HUES64 (cell line): ENCODE results near the gene SECISBP2L.

Experiments used
- H3K27ac ChIP-seq: 2 replicates; pipeline ENCODE4 v1.7.0; 2013; ENCODE audit warnings: low read depth, low read length, inconsistent platforms
- H3K27me3 ChIP-seq: 2 replicates; pipeline ENCODE4 v1.6.1; 2013; ENCODE audit warnings: mild to moderate bottlenecking, low read length; ENCODE audit not compliant: insufficient read depth
- H3K36me3 ChIP-seq: 2 replicates; pipeline ENCODE4 v1.6.1; 2013; ENCODE audit warnings: mild to moderate bottlenecking, low read length; ENCODE audit not compliant: insufficient read depth
- H3K4me1 ChIP-seq: 2 replicates; pipeline ENCODE4 v1.6.1; 2013; ENCODE audit warnings: mild to moderate bottlenecking, low read length, moderate library complexity; ENCODE audit not compliant: insufficient read depth
- H3K4me3 ChIP-seq: 2 replicates; pipeline ENCODE4 v1.5.1; 2013; ENCODE audit warnings: mild to moderate bottlenecking, low read length, moderate library complexity
- H3K9ac ChIP-seq: 2 replicates; pipeline ENCODE4 v1.6.1; 2013; ENCODE audit warnings: mild to moderate bottlenecking, low read depth, low read length
- H3K9me3 ChIP-seq: 2 replicates; pipeline ENCODE4 v1.6.1; 2013; ENCODE audit warnings: low read depth, low read length; ENCODE audit not compliant: insufficient read depth
- WGBS: fragments of 150-250, 120-280 bp; methylation state at CpG from one replicate; pipeline ENCODE4 v1.1.7; 2013; ENCODE audit warnings: missing lambda C conversion rate; 5-methylcytosine and 5-hydroxymethylcytosine counted together

Gene SECISBP2L

DNA sequence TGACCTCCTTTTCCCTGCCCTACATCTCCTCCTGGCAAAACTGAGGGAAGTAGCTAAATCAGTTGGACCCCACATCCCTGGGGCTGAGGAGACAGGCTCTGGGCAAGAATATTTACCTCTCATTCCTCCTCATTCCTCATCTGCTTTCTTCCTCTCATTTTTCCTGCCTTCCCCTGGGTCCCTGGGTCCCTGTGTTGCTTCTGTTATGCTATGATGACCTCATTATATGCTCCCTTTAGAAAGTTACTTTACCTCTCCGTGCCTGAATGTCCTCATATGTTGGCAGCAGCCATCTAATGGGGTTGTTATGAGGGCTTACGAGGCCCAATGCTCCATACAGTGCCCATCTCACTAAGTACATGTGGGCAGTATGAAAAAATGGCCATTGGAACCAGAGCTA lies 81.3 kb downstream of the SECISBP2L start:
- no peaks in the 10 kb centered on the region for H3K9me3 ChIP-seq
- no peak overlapping the region for H3K9ac ChIP-seq
- no peak overlapping the region for H3K4me3 ChIP-seq
- H3K36me3 ChIP-seq = no peaks in the 10 kb centered on the region
- H3K4me1 ChIP-seq = peaks cover 4% of the 10 kb centered on the region; the same call in 1 of the 2 replicates
- no peak overlapping the region for H3K27ac ChIP-seq
- 90% methylated on average over 1 of the region's 2 CpGs for WGBS
- peaks cover 29% of the 10 kb centered on the region for H3K27me3 ChIP-seq

DNA sequence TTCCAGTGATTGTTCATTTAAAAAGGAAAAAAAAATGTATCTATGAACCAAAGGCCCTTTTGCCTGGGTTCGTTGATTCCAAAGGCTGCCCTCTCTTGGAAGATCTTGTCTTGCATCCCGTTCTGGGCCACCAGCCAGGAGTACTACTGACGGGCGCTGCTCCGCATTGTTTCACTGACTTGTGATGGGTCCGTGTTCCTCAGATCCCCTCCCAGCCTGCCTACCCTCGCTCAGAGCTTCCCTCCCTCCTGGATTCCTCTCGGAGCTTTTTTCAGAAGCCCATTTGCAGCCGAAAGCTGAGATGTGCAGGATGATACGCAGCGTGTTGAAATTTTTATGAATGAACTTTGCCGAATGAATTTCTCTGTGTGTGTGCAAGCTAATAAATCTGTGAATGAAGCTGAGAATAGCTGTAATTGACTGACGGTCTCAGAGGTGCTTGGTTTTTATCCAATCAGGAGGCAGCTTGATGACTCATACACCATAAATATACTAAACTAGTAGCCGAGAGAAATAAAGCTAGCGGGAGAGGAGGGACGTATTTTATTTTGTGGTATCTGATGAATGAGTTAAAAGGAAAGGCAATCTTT lies 82.6 kb downstream of the SECISBP2L start, which contains the start of gene SHC4:
Gene SHC4, minus strand, starts transcription at position 396 of the 590 bp plus-strand sequence. CDS start 904 bp downstream, outside the sequence.
- peaks cover 29% of the 10 kb centered on the region for H3K27me3 ChIP-seq
- H3K36me3 ChIP-seq = no peaks in the 10 kb centered on the region
- H3K27ac ChIP-seq = no peak within 1 kb of the TSS
- H3K9ac ChIP-seq = 0 out of 2 replicates have a peak within 1 kb of the TSS, but pooled peaks have one; percentile 7
- H3K9me3 ChIP-seq = no peaks in the 10 kb centered on the region
- WGBS = 2% methylated on average over 15 of the region's 16 CpGs
- peak within 1 kb of the TSS; percentile 76 for H3K4me3 ChIP-seq
- peaks cover 4% of the 10 kb centered on the region; the same call in 1 of the 2 replicates for H3K4me1 ChIP-seq

DNA sequence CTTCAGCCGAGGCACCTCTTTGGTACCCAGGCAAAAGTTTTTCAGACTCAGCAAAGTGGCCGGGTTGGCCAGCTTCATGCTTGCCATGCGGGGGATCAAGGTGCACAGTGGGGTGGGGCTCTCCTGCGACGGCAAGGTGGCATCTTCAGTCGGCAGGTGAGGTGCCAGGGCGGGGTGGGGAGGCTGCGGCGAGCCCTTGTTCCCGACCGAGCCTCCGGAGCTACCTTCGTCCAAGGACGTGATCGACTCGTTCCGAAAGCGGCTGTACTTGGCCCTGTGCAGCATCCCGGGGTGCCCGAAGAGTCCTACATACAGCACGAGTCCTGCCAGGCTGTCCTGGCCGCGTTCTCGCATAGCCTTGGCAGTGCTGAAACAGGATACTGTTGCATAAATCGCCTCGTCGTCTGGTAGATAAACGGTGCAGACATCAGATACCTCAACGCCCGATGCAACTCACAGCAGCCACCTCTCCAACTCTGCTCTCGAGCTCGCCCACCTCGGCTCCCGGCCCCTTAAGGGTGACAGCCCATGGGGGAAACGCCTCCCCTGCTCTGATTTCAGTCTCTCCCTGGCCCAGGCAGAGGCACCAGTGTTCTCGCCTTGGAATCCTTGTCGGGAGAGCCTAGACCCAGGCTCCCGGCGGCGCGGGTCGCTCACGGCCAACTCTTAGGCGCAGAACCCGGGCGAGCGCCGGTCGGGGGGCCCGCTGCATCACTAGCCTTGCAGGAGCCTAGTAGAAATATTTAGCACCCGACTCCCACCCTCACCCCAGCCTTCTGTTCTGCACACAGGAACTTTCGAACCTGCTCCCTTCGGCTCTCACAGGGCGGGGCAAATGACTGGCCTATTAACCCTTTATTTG lies 83.4 kb downstream of the SECISBP2L start:
- H3K4me3 ChIP-seq = peak overlapping the region; percentile 76
- WGBS = 7% methylated on average over 54 of the region's 54 CpGs

DNA sequence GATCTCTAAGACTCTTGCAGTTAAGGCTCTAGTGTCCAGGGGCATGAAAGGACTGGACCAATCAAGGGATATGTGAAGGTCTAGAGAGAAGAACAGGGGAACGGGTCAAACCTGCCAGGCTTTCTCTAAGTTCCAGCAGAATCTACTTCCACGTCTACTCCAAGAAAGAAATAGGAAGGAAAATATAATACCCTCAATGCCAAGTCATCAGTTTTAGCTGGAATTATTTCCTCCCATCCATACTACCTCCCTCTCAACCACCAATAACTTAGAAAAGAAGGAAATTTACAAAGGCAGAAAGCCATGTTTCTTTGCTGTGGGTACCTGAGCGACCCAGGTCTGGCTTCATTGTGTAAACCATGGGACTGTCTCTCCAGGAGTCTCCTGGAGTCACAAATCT lies 90.3 kb downstream of the SECISBP2L start:
- peaks cover 4% of the 10 kb centered on the region for H3K27me3 ChIP-seq
- H3K4me1 ChIP-seq = peaks cover 6% of the 10 kb centered on the region
- WGBS = 98% methylated on average over 3 of the region's 3 CpGs
- no peaks in the 10 kb centered on the region for H3K36me3 ChIP-seq
- no peak overlapping the region for H3K27ac ChIP-seq
- H3K9me3 ChIP-seq = no peaks in the 10 kb centered on the region
- H3K9ac ChIP-seq = no peak overlapping the region
- H3K4me3 ChIP-seq = no peak overlapping the region

More for the DNA sequence above, 83.4 kb downstream of the SECISBP2L start:
- Histone ChIP-seq H3K27ac (no peak overlapping the region), H3K36me3 (no peaks in the 10 kb centered on the region), H3K9me3 (no peaks in the 10 kb centered on the region), H3K27me3 (peaks cover 29% of the 10 kb centered on the region), H3K9ac (0 out of 2 replicates have a peak overlapping the region, but pooled peaks have one; percentile 7), H3K4me1 (peaks cover 4% of the 10 kb centered on the region; the same call in 1 of the 2 replicates)

DNA sequence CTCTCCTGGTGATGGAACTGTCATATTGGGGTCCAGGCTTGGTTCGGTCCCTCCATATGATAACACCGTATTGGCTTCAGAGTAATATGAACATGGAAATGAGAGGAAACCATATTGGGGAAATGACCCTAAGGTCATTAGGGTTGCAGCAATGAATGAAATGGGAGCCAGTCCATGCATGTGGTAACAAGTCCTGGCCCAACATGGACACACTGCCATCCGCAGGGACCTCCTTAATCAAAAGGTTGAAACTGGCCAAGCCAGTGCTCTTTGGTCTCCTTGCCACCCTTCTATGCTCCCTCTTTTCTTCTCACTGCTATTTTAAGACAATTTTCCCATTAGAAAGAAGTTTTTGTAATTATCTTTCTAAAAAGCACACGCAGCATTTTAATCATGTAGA lies 90.9 kb downstream of the SECISBP2L start:
- Histone ChIP-seq H3K27ac (no peak overlapping the region), H3K4me3 (no peak overlapping the region), H3K9me3 (no peaks in the 10 kb centered on the region), H3K36me3 (no peaks in the 10 kb centered on the region), H3K27me3 (no peaks in the 10 kb centered on the region; the same call in 1 of the 2 replicates), H3K4me1 (peaks cover 6% of the 10 kb centered on the region), H3K9ac (no peak overlapping the region)
- 96% methylated on average over 4 of the region's 4 CpGs for WGBS

DNA sequence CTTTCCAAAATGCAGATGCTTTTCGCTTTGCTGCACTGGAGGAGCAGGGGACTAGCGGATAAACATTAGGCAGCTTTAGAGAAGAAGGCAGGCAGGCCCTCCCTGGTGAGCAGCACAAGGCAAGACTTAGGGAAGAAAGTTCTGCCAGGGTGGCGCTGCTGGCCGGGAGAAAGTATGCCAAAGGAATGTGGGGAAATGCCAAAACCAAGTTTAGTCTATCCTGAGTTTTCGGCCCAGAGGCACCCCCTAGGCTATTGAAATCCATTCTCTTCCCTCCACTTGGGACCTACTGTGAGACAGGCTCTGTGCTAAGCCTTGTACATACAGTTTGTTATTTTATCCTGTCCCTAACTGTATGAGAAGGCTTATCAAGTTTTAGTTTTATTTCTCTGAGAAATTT lies 91.7 kb downstream of the SECISBP2L start:
- H3K36me3 ChIP-seq = no peaks in the 10 kb centered on the region
- 57% methylated on average over 5 of the region's 5 CpGs for WGBS
- no peak overlapping the region for H3K27ac ChIP-seq
- H3K9ac ChIP-seq = no peak overlapping the region
- no peaks in the 10 kb centered on the region for H3K27me3 ChIP-seq
- peaks cover 6% of the 10 kb centered on the region for H3K4me1 ChIP-seq
- H3K4me3 ChIP-seq = no peak overlapping the region
- H3K9me3 ChIP-seq = no peaks in the 10 kb centered on the region

DNA sequence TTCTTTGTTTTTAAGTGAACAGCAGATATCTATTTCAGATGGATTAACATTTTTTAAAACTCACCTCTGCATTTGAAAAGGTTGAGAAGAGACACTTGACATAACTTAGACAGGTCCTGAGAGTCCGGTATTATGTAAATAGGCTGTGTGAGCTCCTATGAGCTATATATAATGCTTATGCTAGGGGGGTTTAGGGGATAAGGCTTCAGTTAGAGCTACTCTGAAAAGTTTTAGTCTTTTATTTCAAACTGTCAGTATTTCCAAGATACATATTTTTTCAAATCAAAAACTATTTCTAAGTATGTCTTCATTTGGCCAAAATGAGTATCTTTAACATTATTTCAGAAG lies 99.4 kb downstream of the SECISBP2L start:
- H3K4me3 ChIP-seq = no peak overlapping the region
- H3K36me3 ChIP-seq = no peaks in the 10 kb centered on the region
- 0 out of 2 replicates have a peak, but pooled peaks cover 9% of the 10 kb centered on the region for H3K4me1 ChIP-seq
- no peaks in the 10 kb centered on the region for H3K9me3 ChIP-seq
- H3K27me3 ChIP-seq = no peaks in the 10 kb centered on the region
- H3K9ac ChIP-seq = no peak overlapping the region
- 90% methylated on average over 1 of the region's 1 CpG for WGBS
- no peak overlapping the region for H3K27ac ChIP-seq

DNA sequence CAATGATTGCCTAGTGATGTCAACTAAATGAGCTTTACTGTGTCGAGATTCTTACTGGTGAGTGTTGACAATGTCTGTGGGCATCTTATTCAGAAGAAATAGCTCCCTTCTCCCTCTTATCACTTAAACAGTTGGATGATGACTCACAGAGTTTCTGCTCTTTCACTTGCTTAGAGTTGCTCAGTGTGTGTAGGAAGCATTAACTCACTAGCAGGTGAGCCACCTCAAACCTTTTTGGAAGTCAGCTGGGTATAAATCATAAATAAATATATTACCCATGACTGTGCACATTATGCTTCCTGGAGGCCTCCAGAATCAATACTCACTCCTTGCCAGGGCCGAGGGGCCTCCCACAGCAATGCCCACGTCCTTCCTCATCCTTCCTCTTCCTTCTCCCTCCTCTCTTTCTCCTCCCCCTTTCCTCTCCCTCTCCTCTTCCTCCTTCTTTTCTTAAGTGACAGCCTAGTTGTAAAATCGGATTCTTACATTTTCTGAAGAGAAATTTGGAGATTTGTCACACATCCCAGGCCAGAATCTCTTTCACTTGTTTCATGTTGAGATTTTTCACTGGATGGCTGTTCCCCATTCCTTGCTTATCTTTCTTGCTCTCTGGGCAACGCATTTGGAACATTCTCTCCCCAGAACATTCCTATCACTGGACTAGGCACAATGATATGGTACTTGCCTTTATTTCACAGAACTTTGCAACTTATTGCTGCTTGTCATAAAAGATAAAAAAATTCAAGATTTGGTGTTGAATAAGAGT lies 100.0 kb downstream of the SECISBP2L start:
- Histone ChIP-seq H3K4me1 (0 out of 2 replicates have a peak, but pooled peaks cover 9% of the 10 kb centered on the region), H3K4me3 (no peak overlapping the region), H3K9ac (no peak overlapping the region), H3K27me3 (no peaks in the 10 kb centered on the region), H3K9me3 (no peaks in the 10 kb centered on the region), H3K36me3 (no peaks in the 10 kb centered on the region), H3K27ac (no peak overlapping the region)
- WGBS = 71% methylated on average over 5 of the region's 5 CpGs

DNA sequence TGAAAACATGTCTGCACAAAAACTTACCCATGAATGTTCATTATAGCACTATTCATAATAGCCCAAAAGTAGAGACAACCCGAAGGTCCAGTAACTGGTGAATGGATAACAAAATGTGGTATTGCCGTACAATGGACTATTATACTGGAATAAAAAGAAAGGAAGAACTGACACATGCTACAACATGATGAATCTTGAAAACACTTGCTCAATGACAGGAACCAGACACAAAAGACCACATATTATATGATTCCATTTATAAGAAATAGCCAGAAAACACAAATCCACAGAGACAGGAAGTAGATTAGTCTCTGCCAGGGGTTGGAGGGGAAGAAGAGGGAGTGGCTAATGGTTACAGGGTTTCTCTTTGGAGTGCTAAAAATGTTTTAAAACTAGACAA lies 100.9 kb downstream of the SECISBP2L start:
- Histone ChIP-seq H3K27me3 (no peaks in the 10 kb centered on the region), H3K4me3 (no peak overlapping the region), H3K27ac (no peak overlapping the region), H3K9me3 (no peaks in the 10 kb centered on the region), H3K9ac (no peak overlapping the region), H3K36me3 (no peaks in the 10 kb centered on the region), H3K4me1 (0 out of 2 replicates have a peak, but pooled peaks cover 9% of the 10 kb centered on the region)
- whole genome bisulfite sequencing = 100% methylated on average over 2 of the region's 2 CpGs

DNA sequence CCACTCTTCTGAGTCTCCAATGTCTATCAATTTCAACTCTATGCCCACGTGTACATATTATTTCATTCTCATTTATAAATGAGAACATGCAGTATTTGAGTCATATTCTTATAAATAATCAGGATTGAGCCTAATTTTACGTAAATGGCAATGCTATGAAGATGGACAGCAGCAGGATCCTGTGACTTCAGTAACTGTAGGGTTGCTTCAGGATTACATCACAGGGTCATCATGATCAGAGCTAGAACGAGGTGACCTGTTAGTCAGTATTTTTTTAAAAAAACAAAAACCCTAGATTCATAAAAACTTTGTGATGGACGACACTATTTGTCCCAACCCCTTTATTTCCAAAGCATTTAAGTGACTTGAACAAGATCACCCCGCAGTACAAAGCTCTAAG lies 104.3 kb downstream of the SECISBP2L start:
- no peak overlapping the region for H3K4me3 ChIP-seq
- H3K27ac ChIP-seq = no peak overlapping the region
- 90% methylated on average over 5 of the region's 5 CpGs for WGBS
- H3K36me3 ChIP-seq = no peaks in the 10 kb centered on the region
- H3K9ac ChIP-seq = no peak overlapping the region
- 0 out of 2 replicates have a peak, but pooled peaks cover 9% of the 10 kb centered on the region for H3K4me1 ChIP-seq
- no peaks in the 10 kb centered on the region for H3K27me3 ChIP-seq
- no peaks in the 10 kb centered on the region for H3K9me3 ChIP-seq

DNA sequence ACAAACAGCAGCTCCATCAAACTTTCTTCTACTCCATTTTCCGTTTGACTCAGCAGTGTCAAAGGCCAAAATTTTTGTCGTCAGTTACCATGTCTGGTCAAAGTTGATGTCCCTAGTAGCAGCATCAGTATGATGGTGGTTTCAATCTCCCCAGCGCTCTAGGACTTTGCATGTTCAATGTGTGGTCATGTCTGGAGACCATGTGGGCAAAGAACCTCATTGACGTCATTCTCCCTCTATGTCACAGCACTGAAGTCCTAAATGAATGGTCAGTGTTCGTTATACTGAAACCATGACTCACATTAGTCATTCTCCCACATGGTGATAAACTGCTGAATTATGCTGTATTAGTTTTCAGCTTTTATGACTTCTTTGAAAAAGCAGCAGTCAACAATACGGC lies 105.7 kb downstream of the SECISBP2L start:
- Histone ChIP-seq H3K27me3 (no peaks in the 10 kb centered on the region), H3K36me3 (no peaks in the 10 kb centered on the region), H3K4me1 (no peaks in the 10 kb centered on the region), H3K4me3 (no peak overlapping the region), H3K27ac (no peak overlapping the region), H3K9ac (no peak overlapping the region), H3K9me3 (no peaks in the 10 kb centered on the region)
- WGBS = 91% methylated on average over 6 of the region's 6 CpGs
